Measurements from ENCODE around the gene SERPINE2.

- no peak for TF ChIP-seq CTCF (conservative IDR thresholded peaks at IDR 0.05; ENCODE audit: low read depth, low read length)
- no peak for TF ChIP-seq EZH2 (IDR thresholded peaks at IDR 0.05; ENCODE audit: borderline replicate concordance, low read depth, low read length, poor library complexity, severe bottlenecking)
These were observed 89.7 kb downstream of the SERPINE2 start for GRCh38 chr2:223949241-223949840.

Data from A673 (cell line).